Stimulated activated naive CD8-positive, alpha-beta T cell treated with anti-CD3 and anti-CD28 coated beads, Interleukin-15, Interleukin-2, amounts not matched to agents 100 U/mL and 50 U/mL, for 24 hours (primary cell): ENCODE measurements around the gene PTCRA.
"Not testable (repeated sequence)": the region's sequence is repeated elsewhere in the genome, so short reads cannot be mapped to it uniquely, and the experiment has no call there.

ENCODE experiments used
- ATAC-seq: fragments of 150-1000 bp; cut with Tn5 transposase; one replicate; pipeline ENCODE4 v1.10.0; 2021
- DNase-seq: peaks from one replicate; pipeline ENCODE4 v3.0.0; 2021

PTCRA gene

GRCh38 chr6:42941356-42941755, 25.5 kb downstream of the PTCRA start:
- not testable (repeated sequence) for DNase-seq, ATAC-seq

DNA sequence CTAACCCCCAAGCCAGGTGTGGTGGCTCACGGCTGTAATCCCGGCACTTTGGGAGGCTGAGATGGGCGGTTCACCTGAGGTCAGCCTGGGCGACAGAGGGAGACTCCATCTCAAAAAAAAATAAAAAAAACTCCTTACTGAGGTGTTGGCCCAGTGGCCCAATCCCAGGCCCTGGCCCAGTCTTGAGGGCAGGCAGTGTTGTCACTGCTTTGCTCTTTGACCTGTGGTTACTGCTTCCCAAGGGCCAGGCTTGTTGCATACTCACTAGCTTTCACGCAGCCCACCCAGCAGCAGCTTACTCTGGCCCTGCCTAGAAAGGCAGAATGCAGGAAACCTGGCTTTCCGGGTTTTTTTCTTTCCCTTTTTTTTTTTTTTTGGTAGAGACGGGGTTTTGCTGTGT, 26.6 kb downstream of the PTCRA start:
- DNase-seq (no peak), ATAC-seq (no peak)

- no peak for DNase-seq
- no peak for ATAC-seq
Measured at GRCh38 chr6:42947950-42948349, 32.1 kb downstream of the PTCRA start.

DNA sequence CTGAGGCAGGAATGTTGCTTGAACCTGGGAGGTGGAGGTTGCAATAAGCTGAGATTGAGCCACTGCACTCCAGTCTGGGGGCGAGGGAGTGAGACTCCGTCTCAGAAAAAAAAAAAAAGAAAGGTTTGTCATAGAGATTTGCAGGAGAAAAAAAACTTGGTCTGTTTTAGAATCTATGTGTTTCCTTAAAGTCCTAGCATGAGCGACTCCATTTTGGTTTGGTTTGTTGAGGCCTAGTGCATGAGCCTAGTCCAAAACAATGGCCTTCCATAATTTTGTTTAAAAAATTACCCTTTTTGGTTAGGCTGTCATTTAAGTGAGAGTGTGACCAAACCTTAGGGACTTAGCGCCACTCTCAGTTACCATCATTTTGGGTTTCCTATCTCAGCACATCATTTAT, 36.5 kb downstream of the PTCRA start:
- DNase-seq (no peak), ATAC-seq (no peak)

- not testable (repeated sequence) for DNase-seq, ATAC-seq
Measured at GRCh38 chr6:42954405-42954804, 38.6 kb downstream of the PTCRA start.

GRCh38 chr6:42958125-42958524, 42.3 kb downstream of the PTCRA start:
- DNase-seq (no peak), ATAC-seq (no peak)

DNA sequence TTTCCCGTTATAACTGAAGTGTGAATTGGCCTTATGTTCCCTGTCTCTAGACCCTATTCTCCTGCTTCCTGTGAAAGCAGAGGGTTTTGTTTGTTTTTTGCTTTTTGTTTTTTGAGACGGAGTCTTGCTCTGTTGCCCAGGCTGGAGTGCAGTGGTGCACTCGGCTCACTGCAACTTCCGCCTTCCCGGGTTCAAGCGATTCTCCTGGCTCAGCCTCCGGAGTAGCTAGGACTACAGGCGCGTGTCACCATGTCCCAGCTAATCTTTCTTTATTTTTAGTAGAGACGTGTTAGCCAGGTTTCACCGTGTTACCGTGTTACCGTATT, 44.0 kb downstream of the PTCRA start:
- DNase-seq, result no peak
- ATAC-seq, result no peak

DNA sequence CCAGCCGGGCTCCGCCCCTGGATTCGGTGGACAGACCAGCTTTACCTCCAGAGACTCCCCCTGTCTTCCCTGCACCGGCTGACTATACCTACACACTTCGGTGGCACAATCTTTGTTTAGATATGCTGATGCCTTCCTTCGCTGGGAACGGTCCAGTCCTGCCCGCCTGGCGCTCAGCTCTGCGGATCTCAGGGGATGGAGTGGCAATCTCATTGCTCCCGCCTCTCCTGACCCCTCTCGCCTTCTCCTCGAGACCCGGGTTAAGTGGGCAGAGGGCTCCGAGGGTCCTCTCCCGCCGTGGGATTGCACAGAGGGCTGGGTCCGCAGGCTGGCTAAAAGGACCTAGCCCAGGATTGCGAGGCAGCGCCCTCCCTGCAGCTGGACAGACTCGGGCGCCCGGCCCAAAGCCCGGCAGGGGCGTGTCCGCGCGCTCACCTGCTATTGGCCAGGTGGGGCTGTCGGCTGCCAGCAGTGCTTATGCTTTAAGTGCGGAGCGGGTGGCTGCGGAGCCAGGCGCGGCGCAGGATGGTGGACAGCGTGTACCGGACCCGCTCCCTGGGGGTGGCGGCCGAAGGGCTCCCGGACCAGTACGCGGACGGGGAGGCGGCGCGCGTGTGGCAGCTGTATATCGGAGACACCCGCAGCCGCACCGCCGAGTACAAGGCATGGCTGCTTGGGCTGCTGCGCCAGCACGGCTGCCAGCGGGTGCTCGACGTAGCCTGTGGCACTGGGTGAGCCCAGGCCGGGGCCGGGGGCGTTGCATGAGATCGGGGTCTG, 44.6 kb downstream of the PTCRA start, which contains the start of gene GNMT:
TSS of gene GNMT (plus strand) at position 512 of the 777 bp plus-strand sequence. CDS start at position 526, 14 bp downstream.
- ATAC-seq, result peak; percentile 53
- peak; percentile 39 for DNase-seq

DNA sequence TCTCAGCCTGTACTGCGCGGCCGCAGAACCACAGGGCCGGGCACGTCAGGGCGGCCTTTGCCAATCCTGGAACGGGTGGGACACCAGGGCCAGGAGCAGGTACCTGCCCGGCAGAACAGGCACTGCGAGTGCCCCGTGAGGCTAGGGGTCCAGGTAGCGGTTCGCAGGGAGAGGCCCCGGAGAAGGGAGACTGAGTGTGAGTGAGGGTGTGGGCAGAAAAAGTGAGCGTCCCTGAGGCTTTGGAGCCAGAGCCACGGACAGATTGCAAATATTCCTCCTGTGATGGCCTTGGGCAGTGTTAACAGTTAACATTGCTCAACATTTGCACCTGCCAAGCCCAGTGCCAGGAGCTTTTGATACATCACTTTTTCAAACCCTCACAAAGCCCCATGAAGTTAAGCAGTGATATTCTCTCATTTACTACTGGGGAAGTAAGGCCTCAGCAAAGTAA, 45.2 kb downstream of the PTCRA start:
- ATAC-seq (no peak), DNase-seq (no peak)

- no peak for DNase-seq
- no peak for ATAC-seq
Measured at GRCh38 chr6:42962096-42962495, 46.2 kb downstream of the PTCRA start.

DNA sequence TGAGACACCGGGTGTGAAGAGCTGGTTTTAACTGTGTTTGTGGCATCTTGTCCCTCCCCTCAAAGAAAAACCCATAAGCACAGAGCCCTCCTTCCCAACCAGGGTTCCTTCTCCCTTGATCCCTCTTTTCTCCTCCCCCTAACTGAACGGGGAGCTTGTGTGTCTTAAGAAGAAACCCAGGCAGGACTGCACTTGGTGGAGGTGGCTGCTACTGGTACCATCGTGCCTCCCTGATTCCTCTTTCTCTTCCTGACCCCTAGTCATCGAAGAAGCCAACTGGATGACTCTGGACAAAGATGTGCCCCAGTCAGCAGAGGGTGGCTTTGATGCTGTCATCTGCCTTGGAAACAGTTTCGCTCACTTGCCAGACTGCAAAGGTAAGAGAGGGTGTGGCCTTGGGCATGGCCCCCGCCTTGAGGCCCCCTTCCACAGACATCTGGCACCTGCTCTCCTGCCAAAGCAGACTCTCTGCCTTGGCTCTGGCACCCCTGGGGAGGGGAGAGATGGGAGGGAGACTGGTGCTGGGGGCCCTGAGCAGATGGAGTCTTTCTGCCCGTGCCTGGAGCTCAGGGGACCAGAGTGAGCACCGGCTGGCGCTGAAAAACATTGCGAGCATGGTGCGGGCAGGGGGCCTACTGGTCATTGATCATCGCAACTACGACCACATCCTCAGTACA, 46.8 kb downstream of the PTCRA start:
- ATAC-seq (no peak), DNase-seq (no peak)

DNA sequence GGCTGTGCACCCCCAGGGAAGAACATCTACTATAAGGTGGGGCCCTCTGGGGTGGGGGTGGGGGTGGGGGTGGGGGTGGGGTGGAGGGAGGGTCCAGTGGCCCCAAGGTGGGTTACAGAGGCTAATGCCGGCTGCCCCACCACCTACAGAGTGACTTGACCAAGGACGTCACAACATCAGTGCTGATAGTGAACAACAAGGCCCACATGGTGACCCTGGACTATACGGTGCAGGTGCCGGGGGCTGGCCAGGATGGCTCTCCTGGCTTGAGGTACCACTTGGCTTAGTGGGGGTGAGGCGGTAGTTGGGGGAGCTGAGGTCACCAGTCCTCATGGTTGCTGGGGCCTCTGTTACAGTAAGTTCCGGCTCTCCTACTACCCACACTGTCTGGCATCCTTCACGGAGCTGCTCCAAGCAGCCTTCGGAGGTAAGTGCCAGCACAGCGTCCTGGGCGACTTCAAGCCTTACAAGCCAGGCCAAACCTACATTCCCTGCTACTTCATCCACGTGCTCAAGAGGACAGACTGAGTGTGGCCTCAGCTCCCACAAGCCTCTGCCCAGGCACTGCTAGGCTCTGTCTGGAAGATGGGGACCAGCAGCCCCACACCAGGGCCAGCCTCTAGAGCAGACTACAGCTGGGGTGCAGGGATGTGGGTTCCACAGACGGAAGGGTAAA, 47.5 kb downstream of the PTCRA start:
- no peak for DNase-seq
- no peak for ATAC-seq

DNA sequence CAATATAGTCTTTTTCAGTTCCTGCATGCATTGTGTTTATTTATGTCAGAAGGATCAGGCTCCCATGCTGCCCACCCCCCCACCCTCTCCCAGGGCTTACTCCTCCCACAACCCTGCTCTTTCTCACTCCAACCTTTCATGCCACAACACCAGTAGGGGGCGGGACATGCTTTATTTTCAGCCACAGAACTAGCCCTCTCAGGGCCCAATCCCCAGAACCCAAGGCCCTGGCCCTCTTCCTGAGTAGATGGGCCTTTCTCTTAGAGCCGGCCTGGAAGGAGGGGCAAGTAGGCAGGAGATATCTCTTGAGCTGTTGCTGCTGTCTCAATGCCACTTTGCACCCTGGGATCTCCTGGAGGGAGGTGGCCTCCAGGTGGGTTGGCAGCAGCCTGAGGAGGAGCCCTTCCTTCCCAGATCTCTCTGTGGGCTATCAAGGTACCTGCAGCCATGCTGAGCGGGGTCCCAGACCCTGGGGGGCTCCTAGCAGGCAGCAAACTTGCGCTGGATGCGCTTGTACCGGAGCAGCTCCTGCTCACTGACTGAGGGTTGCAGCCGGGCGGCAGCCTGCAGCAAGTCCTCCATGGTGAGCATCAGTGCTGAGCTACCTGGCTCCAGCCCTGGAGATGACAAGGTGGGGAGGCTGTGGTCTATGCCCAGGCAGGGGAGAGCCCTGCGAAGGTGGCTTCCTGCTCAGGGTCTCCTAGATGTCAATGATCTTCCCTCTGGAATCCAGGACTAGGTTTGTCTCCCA, 48.2 kb downstream of the PTCRA start:
- DNase-seq (peak; percentile 49), ATAC-seq (peak; percentile 41)

DNA sequence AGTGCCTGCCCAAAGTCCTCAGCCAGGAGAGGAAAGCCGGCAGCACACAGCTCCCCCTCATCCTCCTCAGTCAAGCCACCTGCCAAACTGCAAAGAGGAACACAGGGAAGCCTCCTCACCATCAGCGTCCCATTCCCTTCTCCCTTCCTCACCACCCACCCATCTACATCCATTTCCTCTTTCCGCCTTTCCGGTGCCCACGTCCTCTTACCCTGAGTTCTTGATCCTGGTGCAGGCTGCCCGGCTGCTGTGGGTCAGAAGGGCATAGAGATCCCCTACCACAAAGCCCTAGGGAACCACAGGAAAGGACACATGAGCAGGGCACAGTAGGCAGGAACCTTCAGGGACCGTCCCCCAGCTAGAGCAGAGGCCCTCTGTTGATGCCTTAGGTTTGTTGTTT, 50.7 kb downstream of the PTCRA start:
- ATAC-seq (no peak), DNase-seq (no peak)

GRCh38 chr6:42967228-42967627, 51.4 kb downstream of the PTCRA start:
- DNase-seq, result no peak
- no peak for ATAC-seq

DNA sequence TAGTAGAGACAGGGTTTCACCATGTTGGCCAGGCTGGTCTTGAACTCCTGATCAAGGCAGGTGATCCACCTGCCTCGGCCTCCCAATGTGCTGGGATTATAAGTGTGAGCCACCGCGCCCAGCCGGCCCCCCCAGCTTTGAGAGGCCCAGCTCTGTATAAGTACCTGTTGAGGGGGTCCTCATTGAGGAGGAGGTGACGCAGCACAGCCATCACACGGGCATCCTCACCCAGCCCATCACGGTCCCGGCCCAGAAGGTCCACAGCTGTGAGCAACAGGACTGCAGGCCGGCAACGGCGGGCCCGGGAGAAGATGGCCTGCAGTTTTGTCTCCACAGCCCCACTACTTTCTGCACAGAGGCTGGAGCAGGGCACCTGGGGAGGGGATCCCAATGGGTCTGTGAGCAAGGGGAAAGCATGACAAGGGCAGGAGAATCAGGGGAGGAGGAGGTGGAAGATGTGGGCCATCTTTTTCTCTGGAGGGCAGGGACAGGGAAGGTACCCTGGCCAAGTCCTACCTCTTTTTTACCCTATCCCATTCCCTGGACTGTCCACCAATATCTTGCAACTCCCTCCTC, 52.4 kb downstream of the PTCRA start:
- DNase-seq (no peak), ATAC-seq (no peak)

GRCh38 chr6:42968783-42969182, 52.9 kb downstream of the PTCRA start:
- DNase-seq (no peak), ATAC-seq (no peak)

GRCh38 chr6:42969431-42969830, 53.6 kb downstream of the PTCRA start:
- no peak for DNase-seq
- ATAC-seq, result no peak

- no peak for DNase-seq
- no peak for ATAC-seq
Measured at GRCh38 chr6:42969934-42970333, 54.1 kb downstream of the PTCRA start.

GRCh38 chr6:42970871-42971612, 55.2 kb downstream of the PTCRA start:
- peak; percentile 80 for ATAC-seq
- peak; percentile 36 for DNase-seq

DNA sequence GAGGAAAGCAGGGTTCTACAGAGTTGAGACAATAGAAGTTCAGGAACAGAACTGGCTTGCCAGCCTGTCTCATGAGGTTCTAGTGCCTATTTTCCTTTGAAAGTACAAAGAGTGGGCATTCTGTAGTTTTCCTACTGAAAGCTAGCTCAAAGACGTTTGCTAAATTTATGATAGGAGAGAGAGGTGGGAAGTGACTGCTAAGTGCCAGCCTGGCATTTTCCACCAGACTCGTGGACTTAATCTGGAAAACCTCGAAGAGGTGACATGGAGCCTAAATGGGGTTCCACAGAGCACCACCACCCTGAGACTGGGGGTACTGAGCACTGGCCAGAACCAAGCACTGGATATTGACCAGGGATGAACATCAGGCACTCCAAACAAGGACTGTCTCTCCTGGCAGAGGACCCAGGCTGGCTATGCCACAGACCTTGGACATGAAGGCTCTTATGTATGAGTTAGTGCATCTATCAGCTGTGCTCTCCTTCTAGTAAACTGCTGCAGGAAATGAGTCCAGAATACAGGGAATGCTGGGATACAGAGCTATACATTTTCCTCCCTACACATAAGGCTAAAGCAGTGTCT, 56.0 kb downstream of the PTCRA start:
- no peak for ATAC-seq
- DNase-seq, result no peak
